Liver (tissue), 9 donors: ENCODE results near the gene MAN2B1. TPM values are rescaled to one million over a fixed set of nuclear protein-coding genes. Genes with fewer than 3 reads are reported as not detected.

ENCODE experiments used
- DNase-seq: peaks from one replicate; pipeline ENCODE4 v3.0.0-alpha.2; 2017; ENCODE audit warnings: low spot score
- H3K27ac ChIP-seq, 2 donors: one replicate each; pipeline ENCODE4 v1.7.0; 2013; ENCODE audit warnings: inconsistent platforms in 2 of 2, low read length in 2 of 2, control low read depth in 1 of 2, low read depth in 1 of 2, mild to moderate bottlenecking in 1 of 2
- H3K27me3 ChIP-seq, 4 donors: one replicate each; pipeline versions ENCODE4 v1.6.1 to v1.7.0; 2013; ENCODE audit warnings: low read length in 3 of 4, inconsistent platforms in 1 of 4, mild to moderate bottlenecking in 1 of 4, moderate library complexity in 1 of 4; ENCODE audit not compliant: control insufficient read depth in 4 of 4, insufficient read depth in 4 of 4
- H3K36me3 ChIP-seq, 4 donors: one replicate each; pipeline versions ENCODE4 v1.6.1 to v1.7.0; 2013; ENCODE audit warnings: low read length in 3 of 4, mild to moderate bottlenecking in 3 of 4, low read depth in 1 of 4, moderate library complexity in 1 of 4; ENCODE audit not compliant: control insufficient read depth in 4 of 4, insufficient read depth in 3 of 4
- H3K4me1 ChIP-seq, 4 donors: one replicate each; pipeline versions ENCODE4 v1.6.1 to v1.7.0; 2013; ENCODE audit warnings: low read length in 3 of 4, mild to moderate bottlenecking in 3 of 4, moderate library complexity in 1 of 4; ENCODE audit not compliant: control insufficient read depth in 4 of 4, insufficient read depth in 4 of 4
- H3K4me3 ChIP-seq, 3 donors: one replicate each; pipeline versions ENCODE4 v1.6.1 to v1.7.0; 2013; ENCODE audit warnings: low read length in 3 of 3, control low read depth in 1 of 3, low read depth in 1 of 3, mild to moderate bottlenecking in 1 of 3
- H3K9ac ChIP-seq, 2 donors: one replicate each; pipeline ENCODE4 v1.7.0; 2013; ENCODE audit warnings: low read length in 2 of 2, mild to moderate bottlenecking in 2 of 2, moderate library complexity in 2 of 2, control low read depth in 1 of 2, low read depth in 1 of 2
- H3K9me3 ChIP-seq, 4 donors: one replicate each; pipeline versions ENCODE4 v1.6.1 to v1.7.0; 2013; ENCODE audit warnings: low read length in 3 of 4; ENCODE audit not compliant: control insufficient read depth in 4 of 4
- CTCF ChIP-seq: fragments of 150-350 bp; IDR thresholded peaks from 2 replicates; pipeline ENCODE4 v1.5.1; 2017; ENCODE audit warnings: improper control_type of control experiment, low read depth, low read length; ENCODE audit not compliant: missing input control
- EGR1 ChIP-seq, 2 donors: IDR thresholded peaks; 2 replicates each; pipeline ENCODE4 v1.6.1; 2016 to 2018; ENCODE audit warnings: antibody characterized with exemption in 2 of 2, low read depth in 2 of 2
- FOXA1 ChIP-seq: IDR thresholded peaks from 2 replicates; pipeline ENCODE4 v1.6.1; 2016; ENCODE audit warnings: antibody characterized with exemption
- FOXA2 ChIP-seq: IDR thresholded peaks from 2 replicates; pipeline ENCODE4 v1.6.1; 2016; ENCODE audit warnings: antibody characterized with exemption
- HNF4G ChIP-seq: IDR thresholded peaks from 2 replicates; pipeline ENCODE4 v1.6.1; 2016; ENCODE audit warnings: antibody characterized with exemption
- NR2F2 ChIP-seq: IDR thresholded peaks from 2 replicates; pipeline ENCODE4 v1.6.1; 2016; ENCODE audit warnings: antibody characterized with exemption
- RAD21 ChIP-seq, 2 donors: IDR thresholded peaks; 2 replicates each; pipeline ENCODE4 v1.6.1; 2016; ENCODE audit warnings: antibody characterized with exemption in 2 of 2, mild to moderate bottlenecking in 2 of 2
- RXRA ChIP-seq, 2 donors: IDR thresholded peaks; 2 replicates each; pipeline ENCODE4 v1.6.1; 2017 to 2018; ENCODE audit warnings: antibody characterized with exemption in 2 of 2, mild to moderate bottlenecking in 1 of 2
- SP1 ChIP-seq: IDR thresholded peaks from 2 replicates; pipeline ENCODE4 v1.6.1; 2018; ENCODE audit warnings: antibody characterized with exemption, mild to moderate bottlenecking
- TAF1 ChIP-seq: conservative IDR thresholded peaks from 2 replicates; pipeline ENCODE4 v1.6.1; 2016; ENCODE audit warnings: antibody characterized with exemption, mild to moderate bottlenecking
- WGBS: extraction: QIAGEN DNeasy Blood & Tissue Kit; methylation state at CpG from one replicate; pipeline ENCODE4 v1.1.7; 2013; 5-methylcytosine and 5-hydroxymethylcytosine counted together
- polyA plus RNA-seq, 2 donors: library from polyadenylated mRNA; stranded (reverse) in 1 of 2; unstranded in 1 of 2; fragments of 200-250 nt in 1 of 2; fragments of >200 nt in 1 of 2; fragmentation: Nextera tagmentation in 1 of 2; extraction: Ambion mirVana in 1 of 2; gene quantifications; one replicate each; pipeline versions ENCODE4 v1.2.1 to v1.2.3, GENCODE V29; 2013 to 2015
- total RNA-seq, 2 donors: library from RNA; depleted of rRNA; stranded (reverse); fragments of >200 nt; gene quantifications; one replicate each; pipeline ENCODE4 v1.2.3, GENCODE V29; 2014
- TF ChIP-seq, protein P1 (sequence below): IDR thresholded peaks from 2 replicates; pipeline ENCODE4 v1.6.1; 2016; ENCODE audit warnings: antibody characterized with exemption, mild to moderate bottlenecking
- TF ChIP-seq, protein P2 (sequence below): IDR thresholded peaks from 2 replicates; pipeline ENCODE4 v1.6.1; 2016; ENCODE audit warnings: antibody characterized with exemption
- donor health status: healthy.
- donor health status: healthy.
- donor health status: healthy.
- donor health status: healthy.
- donor health status: healthy.

MAN2B1 gene
- total and polyA plus RNA-seq, 4 donors: 23.5 to 42.9 (median 35.1) TPM

- TF ChIP-seq, protein P1, sequence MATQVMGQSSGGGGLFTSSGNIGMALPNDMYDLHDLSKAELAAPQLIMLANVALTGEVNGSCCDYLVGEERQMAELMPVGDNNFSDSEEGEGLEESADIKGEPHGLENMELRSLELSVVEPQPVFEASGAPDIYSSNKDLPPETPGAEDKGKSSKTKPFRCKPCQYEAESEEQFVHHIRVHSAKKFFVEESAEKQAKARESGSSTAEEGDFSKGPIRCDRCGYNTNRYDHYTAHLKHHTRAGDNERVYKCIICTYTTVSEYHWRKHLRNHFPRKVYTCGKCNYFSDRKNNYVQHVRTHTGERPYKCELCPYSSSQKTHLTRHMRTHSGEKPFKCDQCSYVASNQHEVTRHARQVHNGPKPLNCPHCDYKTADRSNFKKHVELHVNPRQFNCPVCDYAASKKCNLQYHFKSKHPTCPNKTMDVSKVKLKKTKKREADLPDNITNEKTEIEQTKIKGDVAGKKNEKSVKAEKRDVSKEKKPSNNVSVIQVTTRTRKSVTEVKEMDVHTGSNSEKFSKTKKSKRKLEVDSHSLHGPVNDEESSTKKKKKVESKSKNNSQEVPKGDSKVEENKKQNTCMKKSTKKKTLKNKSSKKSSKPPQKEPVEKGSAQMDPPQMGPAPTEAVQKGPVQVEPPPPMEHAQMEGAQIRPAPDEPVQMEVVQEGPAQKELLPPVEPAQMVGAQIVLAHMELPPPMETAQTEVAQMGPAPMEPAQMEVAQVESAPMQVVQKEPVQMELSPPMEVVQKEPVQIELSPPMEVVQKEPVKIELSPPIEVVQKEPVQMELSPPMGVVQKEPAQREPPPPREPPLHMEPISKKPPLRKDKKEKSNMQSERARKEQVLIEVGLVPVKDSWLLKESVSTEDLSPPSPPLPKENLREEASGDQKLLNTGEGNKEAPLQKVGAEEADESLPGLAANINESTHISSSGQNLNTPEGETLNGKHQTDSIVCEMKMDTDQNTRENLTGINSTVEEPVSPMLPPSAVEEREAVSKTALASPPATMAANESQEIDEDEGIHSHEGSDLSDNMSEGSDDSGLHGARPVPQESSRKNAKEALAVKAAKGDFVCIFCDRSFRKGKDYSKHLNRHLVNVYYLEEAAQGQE: no peak
- TF ChIP-seq NR2F2 (no peak), RAD21 (IDR thresholded peaks at IDR 0.05) (no peak), SP1 (no peak), FOXA1 (no peak), TAF1 (no peak), RXRA (IDR thresholded peaks at IDR 0.05) (no peak), HNF4G (no peak), EGR1 (IDR thresholded peaks at IDR 0.05; ENCODE audit: low read depth in 2 of 2) (no peak)
Observed at GRCh38 chr19:12649941-12650340, 16.6 kb downstream of the MAN2B1 start (continued).

- no peak overlapping the region for H3K9ac ChIP-seq
- H3K4me3 ChIP-seq: peak overlapping the region in 1 of 3 donors; percentile 18
- DNase-seq: peak; percentile 43
- H3K36me3 ChIP-seq: peaks cover 0 to 4% (median 0%) of the 10 kb centered on the region in 4 donors
- WGBS: 25% methylated on average over 29 of the region's 29 CpGs
- TF ChIP-seq TAF1 (no peak), SP1 (no peak), RXRA (IDR thresholded peaks at IDR 0.05) (no peak), CTCF (peak; percentile 10), RAD21 (IDR thresholded peaks at IDR 0.05) (peak in 1 of 2 donors; percentile 24)
- no peaks in the 10 kb centered on the region for H3K27me3 ChIP-seq
- H3K27ac ChIP-seq: no peak overlapping the region
- no peaks in the 10 kb centered on the region for H3K9me3 ChIP-seq
- peaks cover 5 to 8% (median 6%) of the 10 kb centered on the region in 4 donors for H3K4me1 ChIP-seq
Observed at GRCh38 chr19:12648088-12648487, 18.5 kb downstream of the MAN2B1 start.

GRCh38 chr19:12647490-12648071 is 19.0 kb downstream of the MAN2B1 start:
- H3K4me3 ChIP-seq: peak overlapping the region in 1 of 3 donors; percentile 18
- TF ChIP-seq, protein P2, sequence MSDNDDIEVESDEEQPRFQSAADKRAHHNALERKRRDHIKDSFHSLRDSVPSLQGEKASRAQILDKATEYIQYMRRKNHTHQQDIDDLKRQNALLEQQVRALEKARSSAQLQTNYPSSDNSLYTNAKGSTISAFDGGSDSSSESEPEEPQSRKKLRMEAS: no peak
- TF ChIP-seq FOXA2 (no peak), SP1 (peak; percentile 7), FOXA1 (no peak)
- WGBS: 28% methylated on average over 31 of the region's 31 CpGs
- H3K36me3 ChIP-seq: peaks cover 0 to 4% (median 0%) of the 10 kb centered on the region in 4 donors
- H3K9me3 ChIP-seq: no peaks in the 10 kb centered on the region
- no peak overlapping the region for H3K9ac ChIP-seq
- peaks cover 5 to 8% (median 6%) of the 10 kb centered on the region in 4 donors for H3K4me1 ChIP-seq
- no peaks in the 10 kb centered on the region for H3K27me3 ChIP-seq
- peak; percentile 86 for DNase-seq
- H3K27ac ChIP-seq: no peak overlapping the region
